Renal pelvis (tissue), 4 donors: ENCODE data around the gene N4BP2L2. TPM values are rescaled to one million over a fixed set of nuclear protein-coding genes. Genes with fewer than 3 reads are reported as not detected.

Experiments used
- DNase-seq: peaks from one replicate; pipeline ENCODE4 v3.0.0-alpha.2; 2013
- polyA plus RNA-seq, 3 donors: library from polyadenylated mRNA; unstranded; fragments of 120-200 nt; gene quantifications; one replicate each; pipeline ENCODE4 v1.2.1, GENCODE V29; 2013; ENCODE audit not compliant: insufficient read length in 3 of 3

Gene N4BP2L2
- polyA plus RNA-seq, 3 donors = 120 to 229 (median 202) TPM

DNA sequence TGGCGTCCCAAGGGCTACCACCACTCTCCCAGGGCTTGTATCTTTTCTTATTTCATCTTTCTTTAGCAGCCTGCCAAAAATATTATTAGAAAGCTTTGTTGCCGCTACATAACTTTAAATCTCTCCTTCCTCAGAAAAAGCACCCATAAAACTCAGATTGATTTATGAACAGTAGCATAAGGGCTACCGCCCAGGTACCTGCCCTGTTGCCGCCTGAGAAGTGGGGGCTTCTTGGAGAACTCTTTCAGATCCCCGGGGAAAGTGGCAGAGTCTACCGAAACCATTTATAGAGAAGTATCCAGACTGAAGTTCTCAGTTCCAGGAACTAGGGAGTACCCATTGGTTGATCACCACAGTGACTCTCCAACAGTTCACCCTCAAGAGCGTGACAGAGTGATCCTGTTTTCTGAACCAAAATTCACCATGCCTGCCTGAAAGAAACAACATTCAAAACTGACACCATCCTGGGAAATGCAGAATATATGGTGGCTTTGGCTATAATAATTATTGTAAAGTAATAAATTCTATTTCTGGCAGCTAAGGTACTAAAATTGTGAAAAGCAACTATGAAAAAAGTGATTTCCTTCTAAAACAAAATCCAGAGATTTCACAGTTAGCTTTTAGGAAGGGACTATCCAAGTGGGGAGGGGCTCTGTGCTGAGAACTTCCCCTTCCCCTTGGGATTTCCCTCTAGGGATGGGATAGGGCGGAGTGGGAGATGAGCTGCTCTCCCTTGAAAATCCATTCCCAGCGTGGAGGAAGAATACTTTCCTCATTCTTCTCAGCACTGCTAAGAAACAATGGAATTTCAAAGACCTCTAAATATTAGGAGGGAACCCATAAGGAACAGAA lies 109.8 kb downstream of the N4BP2L2 start:
- no peak for DNase-seq

DNA sequence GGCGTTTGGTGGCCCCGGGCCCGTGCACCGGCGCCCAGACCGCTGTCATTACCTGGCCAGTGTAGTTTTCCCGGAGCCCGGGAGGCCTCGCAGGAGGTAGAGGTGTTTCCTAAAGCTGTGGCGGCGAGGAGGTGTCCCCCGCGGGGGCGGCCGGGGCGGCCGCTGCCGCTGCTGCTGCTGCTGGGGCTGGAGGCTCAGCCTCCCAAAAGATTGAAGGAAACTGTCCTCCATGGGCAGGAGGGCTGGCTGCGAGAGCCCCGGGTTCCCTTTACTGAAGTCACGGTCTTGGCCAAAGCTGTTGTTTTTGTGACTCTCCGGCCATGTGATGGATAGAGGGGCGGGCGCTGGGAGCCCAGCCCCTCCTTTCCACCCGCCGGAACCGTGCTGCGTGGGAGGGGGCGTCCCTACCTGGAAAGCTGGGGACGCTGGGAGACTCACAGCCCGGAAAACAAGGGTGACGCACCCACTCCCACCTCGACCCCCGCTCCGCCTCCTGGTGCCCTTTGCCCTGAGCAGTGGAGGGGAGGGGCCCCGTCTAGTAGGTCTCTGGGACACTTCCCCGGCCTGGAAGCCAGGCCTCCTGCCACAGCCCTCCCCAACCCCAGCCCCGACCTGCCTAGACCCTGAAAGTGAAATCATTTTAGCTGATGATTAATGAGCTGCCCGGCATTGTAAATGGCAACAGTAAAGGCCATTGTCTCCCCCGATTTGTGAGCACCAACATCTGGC lies 110.6 kb downstream of the N4BP2L2 start, which contains the start of gene N4BP2L1:
TSS of gene N4BP2L1 (minus strand) at position 279 of the 729 bp plus-strand sequence. CDS start at position 231, 48 bp downstream.
- DNase-seq = peak; percentile 85

DNA sequence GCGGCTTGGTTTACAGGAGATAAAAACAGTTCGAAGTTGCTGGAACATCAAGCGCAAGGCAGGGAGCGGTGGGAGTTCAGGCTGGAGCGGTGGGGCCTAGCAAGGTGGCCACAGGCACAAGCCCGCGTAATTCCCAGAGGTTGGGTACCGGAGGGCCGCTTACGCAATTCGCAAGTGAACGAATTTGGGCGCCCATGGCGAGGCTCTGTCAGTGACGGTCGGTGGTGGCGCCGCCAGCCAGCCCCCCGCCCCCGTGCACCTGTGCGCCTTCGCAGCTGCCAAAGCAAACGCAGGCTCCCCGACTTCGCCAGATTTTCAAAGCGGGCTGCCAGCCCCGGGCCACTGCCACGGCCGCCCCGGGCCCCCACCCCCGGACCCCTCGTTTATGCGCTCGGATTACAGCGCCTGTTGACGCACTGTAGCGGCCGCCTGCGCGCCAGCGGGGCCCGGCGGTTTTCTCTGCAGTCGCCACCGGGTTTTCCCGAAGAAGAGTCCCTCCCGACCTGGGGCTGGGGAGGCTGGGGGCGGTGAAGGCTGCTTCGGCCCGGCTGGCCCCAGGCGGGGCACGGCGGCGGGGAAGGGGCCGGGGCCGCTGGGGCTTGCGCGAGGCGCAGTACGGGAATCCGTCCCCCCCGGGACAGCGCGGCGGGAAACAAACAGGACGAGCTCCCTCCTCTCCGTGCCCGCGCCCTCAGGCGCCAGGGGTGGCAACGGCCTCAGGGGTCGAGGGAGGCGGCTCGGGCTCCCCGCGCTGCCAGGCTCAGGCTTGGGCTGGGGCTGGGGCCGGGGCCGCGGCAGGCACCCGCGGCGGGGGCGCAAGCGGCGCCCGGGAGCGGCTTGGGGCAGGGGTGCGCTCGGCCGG lies 111.4 kb downstream of the N4BP2L2 start:
- DNase-seq = peak; percentile 51

DNA sequence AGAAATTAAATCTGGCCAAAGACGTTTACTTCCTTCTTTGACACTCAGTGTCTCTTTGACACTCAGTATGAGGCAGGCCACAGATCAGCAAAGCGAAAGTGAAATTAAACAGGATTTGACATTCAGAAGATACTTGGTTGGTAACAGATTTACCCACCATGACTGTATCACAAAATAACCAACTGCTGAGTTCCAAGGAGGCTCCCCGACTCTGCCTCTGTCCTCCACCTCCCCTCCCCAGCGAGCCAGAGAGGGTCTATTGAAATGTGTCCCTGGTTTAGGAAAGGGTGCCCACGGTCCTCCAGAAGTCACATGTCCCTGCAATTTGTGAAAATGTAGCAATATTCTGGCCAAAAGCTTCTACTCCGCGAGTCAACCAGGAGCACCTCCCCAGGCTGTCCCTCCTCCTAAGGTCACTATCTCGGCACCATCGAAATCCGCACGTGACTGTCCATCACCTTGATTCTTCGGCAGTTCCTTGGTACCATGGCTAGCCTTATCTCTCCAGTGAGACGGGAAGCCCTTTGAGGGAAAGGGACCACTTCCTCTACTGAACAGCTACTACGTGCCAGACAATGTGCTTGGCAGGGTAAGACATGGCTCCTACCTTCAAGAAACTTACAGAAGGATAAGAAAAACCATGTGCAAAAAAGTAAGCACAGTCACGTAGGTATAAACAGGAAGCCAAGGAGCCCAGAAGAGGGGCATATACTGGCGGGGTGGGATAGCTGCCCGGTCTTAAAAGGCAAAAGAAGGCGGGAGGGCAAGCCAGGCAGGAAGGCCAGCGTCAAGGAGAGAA lies 112.2 kb downstream of the N4BP2L2 start:
- DNase-seq = no peak

DNA sequence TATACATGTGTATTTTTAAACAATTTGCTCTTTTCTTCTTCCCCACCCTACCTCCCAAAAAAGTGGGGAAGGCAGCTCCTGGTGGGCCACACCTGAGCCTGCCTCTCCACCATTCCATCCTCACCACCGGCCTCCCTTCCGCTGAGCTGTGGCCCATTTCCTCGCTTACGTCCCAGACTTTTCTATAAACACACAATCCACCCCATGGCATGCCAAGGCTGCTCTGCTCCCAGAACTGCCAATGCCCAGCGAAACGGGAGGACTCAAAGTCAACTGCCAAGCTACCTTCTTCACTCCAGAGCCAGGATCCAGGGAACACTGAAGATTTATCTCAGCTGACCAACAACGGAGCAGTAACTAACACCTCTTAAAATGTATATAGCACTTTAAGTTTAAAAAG lies 113.4 kb downstream of the N4BP2L2 start:
- DNase-seq = no peak

DNA sequence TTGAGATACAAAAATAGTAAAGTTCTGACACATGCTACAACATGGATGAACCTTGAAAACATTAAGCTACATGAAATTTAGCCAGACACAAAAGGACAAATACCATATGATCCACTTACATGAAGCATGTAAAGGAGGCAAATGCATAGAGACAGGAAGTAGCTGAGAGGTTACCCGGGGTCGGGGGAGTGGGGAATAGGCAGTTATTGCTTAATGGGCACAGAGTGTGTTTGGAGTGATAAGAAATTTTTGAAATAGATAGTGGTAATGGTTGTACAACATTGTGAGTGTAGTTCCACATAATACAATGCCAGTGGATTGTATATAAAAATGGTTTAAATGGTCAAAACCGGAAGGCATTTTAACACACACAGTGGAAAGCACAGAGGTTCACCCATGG lies 115.0 kb downstream of the N4BP2L2 start:
- no peak for DNase-seq

DNA sequence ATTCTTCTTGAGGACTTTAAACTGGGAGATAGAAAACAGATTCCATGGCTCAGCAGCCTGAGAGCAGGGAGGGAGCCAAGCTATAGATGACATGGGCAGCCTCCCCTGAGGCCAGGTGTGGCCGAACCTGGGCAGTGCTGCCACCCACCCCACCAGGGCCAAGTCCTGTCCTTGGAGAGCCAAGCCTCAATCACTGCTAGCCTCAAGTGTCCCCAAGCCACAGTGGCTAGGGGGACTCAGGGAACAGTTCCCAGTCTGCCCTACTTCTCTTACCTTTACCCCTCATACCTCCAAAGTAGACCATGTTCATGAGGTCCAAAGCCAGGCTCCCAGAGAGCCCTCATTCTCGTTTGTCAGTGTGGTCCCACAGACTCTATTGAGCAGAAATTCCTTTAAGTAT lies 118.7 kb downstream of the N4BP2L2 start:
- no peak for DNase-seq

DNA sequence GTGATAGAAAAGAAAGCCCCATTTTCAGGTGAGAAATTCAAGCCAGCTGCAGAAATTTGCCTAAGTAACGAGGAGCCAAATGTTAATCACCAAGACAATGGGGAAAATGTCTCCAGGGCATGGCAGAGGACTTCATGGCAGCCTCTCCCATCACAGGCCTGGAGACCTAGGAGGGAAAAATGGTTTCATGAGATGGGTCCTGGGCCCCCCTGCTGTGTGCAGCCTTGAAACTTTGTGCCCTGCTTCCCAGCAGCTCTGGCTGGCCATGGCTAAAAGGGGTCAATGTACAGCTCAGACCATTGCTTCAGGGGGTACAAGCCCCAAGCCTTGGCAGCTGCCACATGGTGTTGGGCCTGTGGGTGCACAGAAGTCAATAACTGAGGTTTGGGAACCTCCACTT lies 120.6 kb downstream of the N4BP2L2 start:
- DNase-seq = no peak

DNA sequence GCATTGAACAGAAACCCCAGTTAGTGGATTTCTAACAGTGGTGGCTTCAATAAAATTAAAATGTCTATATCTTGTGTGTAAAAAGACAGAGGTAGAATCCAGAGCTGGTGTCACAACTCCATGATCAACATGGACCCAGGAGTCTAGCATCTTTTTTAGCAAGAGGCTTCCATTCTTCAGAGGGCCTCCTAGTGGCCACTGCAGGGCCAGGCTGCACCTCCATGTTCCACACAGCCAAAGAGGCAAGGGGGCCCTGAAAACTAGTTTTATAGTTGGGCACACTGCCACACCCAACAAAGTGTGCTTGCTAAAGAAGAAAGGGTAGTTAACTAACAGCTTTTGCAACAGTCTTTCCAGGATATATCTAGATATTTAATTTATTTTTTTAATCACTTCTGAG lies 123.6 kb downstream of the N4BP2L2 start:
- no peak for DNase-seq

DNA sequence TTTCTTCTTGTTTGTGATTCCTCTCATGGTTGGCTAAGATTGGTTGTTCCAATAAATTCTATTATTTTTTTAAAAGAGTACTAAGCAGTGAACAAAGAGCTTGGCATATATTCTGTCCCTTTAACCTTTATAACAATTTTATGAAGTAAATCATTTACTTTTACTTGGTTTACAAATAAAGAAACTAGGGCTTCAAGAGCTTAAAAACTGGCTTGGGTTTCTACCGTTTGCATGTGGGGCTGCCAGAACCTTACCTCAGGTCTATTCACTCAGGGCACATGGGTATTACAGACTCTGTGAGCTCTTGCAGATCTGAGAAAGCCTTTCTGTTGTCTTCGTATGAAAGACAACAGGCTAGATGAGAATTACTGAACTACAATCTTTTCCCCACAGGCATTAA lies 124.0 kb downstream of the N4BP2L2 start:
- DNase-seq = no peak

DNA sequence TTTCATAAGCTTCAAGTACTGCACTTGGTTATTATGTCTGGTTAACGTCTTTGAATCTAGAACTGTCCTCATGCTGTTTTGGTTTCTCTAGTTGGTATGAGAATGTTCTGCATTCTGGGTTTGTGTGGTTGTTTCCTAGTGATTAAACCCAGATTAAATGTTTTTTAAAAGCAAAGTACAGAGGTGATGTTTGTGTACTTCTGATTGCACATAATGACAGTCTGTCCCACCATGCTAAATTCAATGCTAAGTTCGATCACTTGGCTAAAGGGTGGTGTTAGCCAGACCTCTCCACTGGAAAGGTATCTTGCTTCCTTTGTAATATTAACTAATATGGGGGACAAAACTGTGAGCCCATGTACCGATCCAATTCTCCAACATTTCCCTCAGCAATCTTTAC lies 125.3 kb downstream of the N4BP2L2 start:
- DNase-seq = no peak

DNA sequence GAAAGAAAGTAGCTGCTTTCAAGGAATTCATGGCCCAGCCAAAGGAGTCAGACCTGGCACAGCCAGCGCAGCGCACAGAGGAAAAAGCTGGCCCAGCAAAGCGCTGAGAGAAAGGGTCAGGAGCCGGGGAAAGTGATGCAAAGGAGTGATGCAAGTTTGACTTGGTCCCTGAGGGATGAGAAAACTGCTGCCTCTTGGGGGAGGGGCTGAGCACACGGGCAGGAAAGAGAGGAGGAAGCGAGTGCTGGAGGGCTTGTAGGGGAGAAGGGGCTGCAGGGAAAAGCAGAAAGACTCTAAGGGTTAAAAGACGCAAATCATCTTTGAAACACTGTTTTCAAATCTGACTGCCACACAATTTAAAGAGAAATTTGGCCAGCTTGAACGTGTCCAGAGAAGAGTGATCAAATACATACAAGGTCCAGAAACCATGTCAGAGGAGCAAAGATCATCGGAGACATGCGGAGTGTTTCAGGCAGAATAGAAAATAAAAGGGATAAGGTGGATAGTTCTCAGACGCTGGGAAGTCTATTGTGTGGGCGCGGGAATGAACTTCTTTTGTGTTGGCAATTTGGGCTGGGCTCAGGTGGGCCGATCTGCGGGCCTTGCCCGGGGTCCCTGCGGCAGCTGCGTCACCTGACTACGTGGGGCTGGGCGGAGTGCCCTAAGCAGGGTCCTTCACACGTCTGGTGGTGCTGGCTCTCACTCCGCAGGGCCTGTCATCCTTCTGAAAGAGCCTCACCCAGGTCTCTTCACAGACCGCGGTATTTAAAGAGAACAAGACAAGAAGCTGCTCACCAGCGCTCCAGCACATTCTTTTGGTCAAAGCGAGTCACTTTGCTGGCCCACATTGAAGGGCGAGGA lies 128.8 kb downstream of the N4BP2L2 start:
- no peak for DNase-seq

DNA sequence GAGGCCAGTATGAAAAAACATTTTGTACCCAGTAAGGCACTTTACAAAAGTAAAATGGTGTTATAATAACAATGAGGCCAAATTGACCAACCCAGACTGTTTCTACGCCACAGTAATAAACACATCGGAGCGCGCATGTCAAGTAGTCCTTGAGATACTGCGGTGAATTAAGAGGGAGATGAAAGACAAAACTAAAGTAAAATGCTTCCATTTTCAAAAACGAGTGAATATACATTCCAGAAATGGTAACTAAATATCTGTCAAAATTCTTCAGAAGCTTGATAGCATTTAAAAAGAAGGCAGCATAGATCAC lies 129.6 kb downstream of the N4BP2L2 start:
- DNase-seq = no peak

DNA sequence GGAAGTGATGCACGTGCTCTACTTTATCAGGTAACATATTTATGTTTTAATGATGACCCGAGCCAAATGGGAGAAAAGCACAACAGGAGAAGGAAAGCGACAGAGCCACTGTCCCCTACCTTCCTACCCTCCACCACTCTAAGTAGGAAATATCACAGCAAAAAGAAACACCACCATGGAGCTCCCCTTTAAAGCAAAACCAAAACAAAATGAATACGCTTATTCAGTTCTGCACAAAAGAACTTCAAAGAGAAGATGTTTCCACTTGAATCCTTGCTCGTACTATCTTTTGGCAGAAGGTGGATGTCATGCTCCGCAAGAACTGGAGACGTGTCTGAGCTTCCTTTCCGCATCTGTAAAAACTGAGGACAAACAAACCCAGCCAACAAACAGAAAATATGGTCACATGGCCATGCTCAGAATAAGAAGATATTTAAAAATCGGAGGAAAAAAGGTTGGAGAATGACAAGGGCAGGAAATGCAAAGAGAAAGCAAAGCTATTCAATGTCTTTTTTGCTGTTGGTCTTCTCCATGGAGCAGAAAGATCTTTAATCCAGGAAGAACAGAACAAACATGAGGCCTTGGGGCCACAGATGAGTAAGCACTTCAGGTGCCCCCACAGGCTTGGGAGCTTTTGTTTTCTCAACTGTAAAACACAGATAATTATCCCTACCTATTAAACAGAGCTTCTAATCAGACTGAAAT lies 130.1 kb downstream of the N4BP2L2 start:
- no peak for DNase-seq

DNA sequence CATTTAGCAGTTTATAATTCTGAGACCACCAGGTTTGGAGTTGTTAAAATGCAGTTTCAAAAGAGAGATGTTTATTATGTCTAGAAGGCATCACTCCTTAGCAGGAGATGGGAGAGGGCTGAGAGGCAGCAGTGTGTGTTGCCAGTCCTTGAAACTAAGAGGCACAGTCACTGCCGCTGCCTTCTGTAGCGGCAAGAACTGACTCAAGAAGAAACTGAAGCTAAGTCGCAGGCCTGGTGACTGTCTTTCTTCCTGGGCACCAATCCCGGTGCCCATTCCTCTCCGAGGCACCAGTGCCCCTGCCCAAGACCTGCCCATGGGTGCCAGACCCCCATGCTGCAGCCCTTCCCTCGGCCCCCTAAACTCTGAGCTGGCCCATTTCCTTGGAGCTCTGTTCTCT lies 130.7 kb downstream of the N4BP2L2 start:
- no peak for DNase-seq

DNA sequence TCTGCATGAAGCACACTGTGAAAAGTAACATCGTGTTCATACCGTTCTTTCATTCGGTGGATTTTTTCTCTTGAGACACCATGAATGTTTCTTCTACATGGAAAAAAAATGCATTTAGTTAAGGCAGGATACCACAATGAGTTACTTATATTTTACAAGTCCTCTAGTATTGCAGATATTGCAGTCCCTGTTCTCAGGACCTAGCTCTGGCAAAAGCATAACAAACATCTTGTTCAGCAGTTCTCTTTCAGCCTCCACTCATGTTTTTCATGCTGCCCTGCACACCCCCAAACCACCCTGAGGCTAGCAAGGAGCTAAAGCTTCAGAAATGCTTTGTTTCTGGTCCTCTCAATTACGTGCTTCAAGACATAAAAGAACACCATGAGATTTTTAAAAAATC lies 135.5 kb downstream of the N4BP2L2 start:
- no peak for DNase-seq

DNA sequence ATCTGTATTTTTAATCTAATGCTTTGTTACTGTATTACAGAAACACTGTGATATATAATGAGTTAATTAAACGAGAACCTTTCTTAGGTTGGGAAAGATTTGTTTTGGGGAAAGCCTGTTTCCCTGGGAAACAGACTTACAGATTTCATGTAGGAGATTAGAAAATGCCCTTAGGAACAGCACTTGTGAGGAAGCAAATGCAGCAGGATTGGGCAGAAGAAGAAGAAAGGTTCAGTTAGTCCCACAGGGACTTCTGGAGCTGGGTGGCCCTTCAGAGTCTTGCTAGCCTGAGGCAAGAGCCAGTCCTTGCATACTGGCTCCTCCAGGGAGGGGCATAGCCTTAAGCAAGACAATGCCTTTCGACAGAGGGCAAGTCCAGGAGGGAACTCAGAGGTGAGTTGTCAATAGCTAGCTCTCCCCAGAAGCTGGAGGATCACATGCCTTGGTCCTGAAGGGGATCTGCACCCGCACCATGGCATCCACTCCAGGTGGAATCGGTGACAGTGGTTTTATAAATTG lies 147.4 kb downstream of the N4BP2L2 start:
- DNase-seq = no peak

DNA sequence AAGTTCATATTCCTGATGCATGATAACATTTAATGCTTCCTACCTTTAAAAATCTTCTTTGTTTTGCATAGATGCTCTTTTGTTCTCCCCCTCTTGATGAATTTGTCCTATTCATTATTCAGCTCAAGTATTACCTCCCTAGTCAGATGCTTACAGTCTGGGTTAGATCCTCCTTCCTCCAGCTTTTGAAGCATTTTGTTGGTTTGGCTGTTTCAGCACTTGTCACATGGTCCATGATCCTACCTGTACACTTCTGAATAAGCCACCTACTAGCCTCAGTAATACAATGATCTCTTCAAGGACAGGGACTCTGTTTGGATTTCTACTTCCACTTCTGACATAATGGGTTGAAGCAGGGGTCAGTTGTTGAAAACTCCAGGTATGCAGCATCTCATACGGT lies 148.1 kb downstream of the N4BP2L2 start:
- DNase-seq = no peak

DNA sequence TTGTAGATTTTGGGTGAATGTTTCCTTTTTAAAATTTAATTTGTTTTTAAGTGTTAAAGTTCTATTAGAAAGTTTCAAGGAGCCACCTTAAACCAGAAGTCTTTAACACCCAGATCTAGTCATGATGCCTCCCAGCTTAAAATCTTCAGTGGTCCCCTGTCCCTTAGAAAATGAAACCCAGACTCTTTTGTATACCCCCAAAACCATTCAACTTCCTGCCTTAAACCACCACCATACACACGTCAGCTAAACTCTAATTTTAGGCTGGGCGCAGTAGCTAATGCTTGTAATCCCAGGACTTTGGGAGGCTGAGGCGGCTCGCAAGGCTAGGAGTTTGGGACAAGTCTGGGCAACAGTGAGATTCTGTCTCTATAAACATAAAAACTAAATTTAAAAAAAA lies 148.5 kb downstream of the N4BP2L2 start:
- no peak for DNase-seq

DNA sequence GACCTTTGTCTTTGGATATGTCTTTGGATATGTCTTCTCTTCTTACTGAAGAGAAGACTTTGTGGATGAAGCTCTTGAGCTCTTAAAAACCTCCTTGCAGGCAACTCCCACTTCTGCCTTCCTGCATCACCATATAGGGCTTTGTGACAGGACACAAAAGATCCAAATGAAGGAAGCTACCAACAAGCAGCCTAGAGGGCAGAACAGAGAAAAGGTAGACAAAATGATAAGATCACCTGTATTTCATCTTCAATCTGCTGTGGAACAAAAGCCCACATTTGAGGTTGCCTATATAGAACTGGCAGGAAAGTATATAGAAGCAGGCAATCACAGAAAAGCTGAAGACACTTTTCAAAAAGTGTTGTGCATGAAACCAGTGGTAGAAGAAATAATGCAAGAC lies 153.2 kb downstream of the N4BP2L2 start:
- DNase-seq = no peak
